NCI-H146 (cell line): Measurements from ENCODE around the gene APIP.

Source experiments
- DNase-seq: peaks from one replicate; lab custom pipeline; 2025; lab: John Stamatoyannopoulos, UW

The APIP gene

DNA sequence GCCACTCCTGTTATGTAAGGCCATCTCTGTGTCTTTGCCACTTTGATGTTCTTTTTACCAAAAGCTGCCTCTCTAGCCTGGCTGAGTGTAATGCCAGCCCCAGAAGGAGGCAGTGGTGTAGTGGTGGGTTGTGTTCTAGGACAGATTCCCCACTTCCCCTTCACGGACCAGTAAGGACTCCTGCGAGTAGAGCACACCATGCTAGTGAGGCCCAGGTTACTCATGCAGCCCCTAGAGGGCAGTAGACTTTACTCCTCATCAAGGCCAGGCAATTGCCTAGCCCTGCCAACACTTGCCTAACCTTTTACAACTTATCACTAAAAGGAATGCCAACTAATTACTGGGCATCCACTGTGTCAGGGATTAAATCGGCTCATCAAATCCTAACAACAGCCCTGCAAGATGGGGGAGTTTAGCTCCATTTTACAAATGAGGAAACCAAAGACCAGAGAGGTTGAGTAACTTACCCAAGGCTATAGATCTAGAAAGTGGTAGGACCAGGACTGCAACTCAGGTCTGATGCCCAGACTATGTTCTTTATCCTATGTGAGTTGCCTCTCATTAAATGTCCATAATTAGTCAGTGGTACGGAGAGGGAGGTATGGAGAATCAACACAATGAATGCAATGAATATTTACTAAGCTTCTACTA, 75.3 kb downstream of the APIP start:
- DNase-seq = peak; percentile 56

DNA sequence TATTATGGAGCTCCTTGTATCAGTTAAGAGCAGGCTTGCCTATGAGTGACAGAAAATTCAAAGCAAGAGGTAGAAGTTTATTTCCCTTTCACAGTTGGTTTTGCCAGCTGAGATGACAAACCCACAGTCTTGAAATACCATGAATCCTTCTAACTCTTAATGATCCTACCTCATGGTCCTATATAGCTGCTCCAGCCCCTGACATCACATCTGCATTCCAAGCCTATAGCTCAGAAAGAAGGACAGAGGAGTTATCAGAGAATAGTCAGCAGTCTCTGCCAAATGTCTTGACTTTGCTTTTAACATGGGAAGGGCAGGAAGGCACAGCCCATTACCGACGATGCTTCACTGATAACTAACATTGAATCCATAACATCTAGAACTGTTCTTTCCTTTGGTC, 76.2 kb downstream of the APIP start:
- no peak for DNase-seq

DNA sequence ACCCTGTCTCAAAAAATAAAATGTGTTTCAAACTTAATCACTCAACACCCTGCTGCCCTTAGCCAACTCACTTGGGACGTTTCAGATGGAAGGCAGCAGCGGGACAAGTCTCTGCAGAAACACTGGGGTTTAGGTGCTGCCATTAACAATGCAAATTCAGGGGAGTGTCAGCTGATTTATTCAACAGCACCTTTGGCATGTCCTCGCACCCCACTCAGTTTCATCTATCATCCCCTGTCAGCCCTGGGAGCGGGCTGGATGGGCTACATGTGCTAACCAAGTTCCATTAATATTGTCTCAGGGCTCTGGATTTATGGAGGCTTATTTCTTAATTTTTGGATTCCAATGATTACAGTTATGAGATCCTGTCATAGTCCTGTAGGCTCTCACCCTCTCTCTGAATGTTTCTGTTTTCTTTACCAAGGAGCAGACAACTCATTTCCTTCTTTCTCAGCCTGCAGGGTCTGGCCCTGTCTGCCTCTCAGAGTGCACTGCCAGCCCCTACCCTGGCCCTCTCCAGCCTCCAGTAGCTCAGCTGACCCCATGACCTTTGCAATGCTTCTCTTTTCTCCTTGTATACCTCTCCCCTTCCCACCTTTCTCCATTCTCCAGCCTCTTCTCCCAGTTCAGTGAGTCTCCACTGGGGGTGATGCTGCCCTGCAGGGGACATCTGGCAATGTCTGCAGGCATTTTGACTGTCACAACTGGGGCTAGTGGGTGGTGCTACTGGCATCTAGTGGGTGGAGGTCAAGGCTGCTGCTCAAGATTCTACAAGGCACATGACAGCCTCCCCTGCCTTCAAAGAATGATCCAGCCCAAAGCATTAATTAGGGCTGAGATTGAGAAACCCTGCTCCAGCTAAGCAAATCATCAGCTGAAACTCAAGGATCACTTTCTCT, 79.0 kb downstream of the APIP start:
- DNase-seq = peak; percentile 52

DNA sequence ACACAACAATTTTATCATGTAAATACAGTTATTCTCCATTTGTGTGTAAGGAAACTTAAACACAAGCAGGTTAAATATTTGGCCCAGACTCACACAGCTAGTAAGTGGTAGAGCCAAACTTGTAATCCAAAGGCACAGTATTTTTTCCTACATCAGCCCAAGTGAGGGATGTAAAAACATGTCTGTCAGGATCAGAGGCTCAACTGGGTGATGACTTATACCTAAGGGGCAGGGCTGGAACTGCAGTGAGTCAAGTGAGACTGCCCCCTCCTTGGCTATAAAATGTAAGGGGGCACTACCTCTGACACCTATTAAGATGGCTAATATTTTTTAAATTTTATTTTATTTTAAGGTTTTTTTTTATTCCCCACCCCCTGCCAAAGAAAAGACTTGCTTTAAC, 82.6 kb downstream of the APIP start:
- DNase-seq = no peak
